ENCODE measurements around the gene POLN. TPM values are rescaled to one million over a fixed set of nuclear protein-coding genes. Genes with fewer than 3 reads are reported as not detected.

POLN gene
- total RNA-seq, 2 donors from 2014 or later, result 3.8 to 15.2 TPM

DNA sequence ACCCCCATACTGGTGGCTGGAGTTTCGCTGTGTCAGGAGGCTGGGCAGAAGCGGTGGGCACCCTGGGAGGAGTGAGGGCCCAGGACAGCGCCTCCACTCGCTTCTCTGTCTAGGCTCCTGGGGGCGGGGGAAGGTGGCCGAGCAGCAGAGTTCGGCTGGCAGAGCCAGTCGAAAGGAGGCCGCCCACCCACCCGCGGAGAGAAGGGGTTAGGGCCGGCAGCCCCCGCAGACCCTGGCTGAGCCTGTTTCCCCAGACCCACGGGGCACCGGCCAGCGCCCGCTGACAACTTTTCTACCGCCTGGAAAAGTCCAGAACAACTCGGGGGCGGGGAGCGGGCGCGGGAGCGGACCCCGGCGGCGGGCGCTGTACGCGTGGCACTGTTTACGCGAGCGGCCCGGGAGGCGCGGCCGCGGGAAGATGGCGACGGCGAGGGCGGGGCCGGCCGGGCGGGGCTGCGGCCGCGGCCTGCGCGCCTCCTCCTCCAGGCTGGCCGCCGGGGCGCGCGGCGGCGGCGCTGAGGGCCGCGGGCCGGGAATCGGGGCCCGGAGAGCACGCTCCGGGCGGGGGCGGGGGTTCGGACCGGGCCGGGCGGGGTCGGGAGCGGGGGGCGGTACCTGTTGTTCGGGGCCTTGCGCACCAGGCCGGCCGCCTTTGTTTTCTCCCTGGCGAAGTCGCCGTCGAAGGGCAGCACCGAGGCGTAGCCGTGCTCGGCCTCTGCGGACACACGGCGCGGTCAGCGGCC, 19.4 kb upstream of the POLN start:
- WGBS, result under 1% methylated on average over 37 of the region's 91 CpGs
- no peaks in the 10 kb centered on the region for H3K27me3 ChIP-seq (replicated peaks; ENCODE audit: insufficient read depth)
- peaks cover 0 to 4% of the 10 kb centered on the region in 2 donors for H3K36me3 ChIP-seq
- DNase-seq (ENCODE audit: low spot score), result no peak
- no peaks in the 10 kb centered on the region for H3K9me3 ChIP-seq
- peak overlapping the region; percentile 92 to 94 for H3K27ac ChIP-seq
- H3K4me3 ChIP-seq, result peak overlapping the region; percentile 88 to 93
- intact Hi-C loops (cut with DNase I), result loop anchor here (10.0 kb wide), 3 partner anchors 154 to 674 kb away; partner anchors contain the start of genes CFAP99, FAM193A and ZFYVE28
- H3K4me1 ChIP-seq (replicated peaks), result peaks cover 43% of the 10 kb centered on the region
- TF ChIP-seq POLR2AphosphoS5 (IDR thresholded peaks at IDR 0.05), result peak; percentile 9
- TF ChIP-seq, protein P1, sequence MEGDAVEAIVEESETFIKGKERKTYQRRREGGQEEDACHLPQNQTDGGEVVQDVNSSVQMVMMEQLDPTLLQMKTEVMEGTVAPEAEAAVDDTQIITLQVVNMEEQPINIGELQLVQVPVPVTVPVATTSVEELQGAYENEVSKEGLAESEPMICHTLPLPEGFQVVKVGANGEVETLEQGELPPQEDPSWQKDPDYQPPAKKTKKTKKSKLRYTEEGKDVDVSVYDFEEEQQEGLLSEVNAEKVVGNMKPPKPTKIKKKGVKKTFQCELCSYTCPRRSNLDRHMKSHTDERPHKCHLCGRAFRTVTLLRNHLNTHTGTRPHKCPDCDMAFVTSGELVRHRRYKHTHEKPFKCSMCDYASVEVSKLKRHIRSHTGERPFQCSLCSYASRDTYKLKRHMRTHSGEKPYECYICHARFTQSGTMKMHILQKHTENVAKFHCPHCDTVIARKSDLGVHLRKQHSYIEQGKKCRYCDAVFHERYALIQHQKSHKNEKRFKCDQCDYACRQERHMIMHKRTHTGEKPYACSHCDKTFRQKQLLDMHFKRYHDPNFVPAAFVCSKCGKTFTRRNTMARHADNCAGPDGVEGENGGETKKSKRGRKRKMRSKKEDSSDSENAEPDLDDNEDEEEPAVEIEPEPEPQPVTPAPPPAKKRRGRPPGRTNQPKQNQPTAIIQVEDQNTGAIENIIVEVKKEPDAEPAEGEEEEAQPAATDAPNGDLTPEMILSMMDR (IDR thresholded peaks at IDR 0.05), result no peak

DNA sequence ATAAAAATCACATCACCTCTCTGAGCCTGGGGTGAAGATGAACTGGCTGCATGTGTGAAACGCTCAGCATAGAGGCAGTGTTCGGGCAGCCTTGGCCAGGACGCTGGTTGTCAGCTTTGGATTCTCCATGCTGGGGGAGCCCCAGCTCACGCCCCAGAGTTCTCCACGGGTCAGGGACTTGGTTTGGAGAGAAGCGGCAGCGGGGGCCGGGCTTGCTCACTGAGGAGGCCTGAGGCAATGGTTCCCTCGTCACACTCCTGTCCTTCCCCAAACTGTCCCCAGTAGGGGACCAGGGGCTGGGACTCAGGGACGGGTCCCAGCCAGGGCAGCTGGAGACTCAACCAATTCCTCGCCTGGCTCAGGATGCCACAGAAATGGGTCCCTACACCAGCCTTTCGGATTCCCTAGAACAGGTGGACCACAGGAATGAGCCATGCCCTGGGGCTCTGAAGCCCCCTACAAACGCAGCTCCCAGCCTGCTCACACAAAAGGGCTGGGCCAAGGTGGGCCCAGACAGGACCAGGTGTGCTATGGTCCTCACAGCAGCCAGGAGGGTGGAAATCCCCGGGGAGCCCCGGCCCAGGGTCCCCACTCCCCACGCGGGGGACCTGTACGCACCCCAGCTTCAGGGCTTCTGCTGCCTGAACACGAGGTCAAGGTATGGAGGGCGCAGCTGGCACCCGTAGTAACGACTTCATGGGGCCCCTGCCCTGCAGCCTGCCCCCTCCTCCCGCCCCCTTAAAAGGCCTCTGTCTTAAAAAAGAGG, 18.6 kb upstream of the POLN start:
- intact Hi-C loops (cut with DNase I), result loop anchor here (10.0 kb wide), 3 partner anchors 154 to 674 kb away; partner anchors contain the start of genes CFAP99, FAM193A and ZFYVE28
- H3K36me3 ChIP-seq, result peaks cover 0 to 4% of the 10 kb centered on the region in 2 donors
- peak overlapping the region; percentile 88 to 93 for H3K4me3 ChIP-seq
- H3K27ac ChIP-seq, result peak overlapping the region; percentile 92 to 94
- no peak for TF ChIP-seq POLR2A (IDR thresholded peaks at IDR 0.05)
- H3K9me3 ChIP-seq, result no peaks in the 10 kb centered on the region
- 24% methylated on average over 14 of the region's 23 CpGs for WGBS
- H3K4me1 ChIP-seq (replicated peaks), result peaks cover 43% of the 10 kb centered on the region
- no peaks in the 10 kb centered on the region for H3K27me3 ChIP-seq (replicated peaks; ENCODE audit: insufficient read depth)
- DNase-seq (ENCODE audit: low spot score), result no peak

DNA sequence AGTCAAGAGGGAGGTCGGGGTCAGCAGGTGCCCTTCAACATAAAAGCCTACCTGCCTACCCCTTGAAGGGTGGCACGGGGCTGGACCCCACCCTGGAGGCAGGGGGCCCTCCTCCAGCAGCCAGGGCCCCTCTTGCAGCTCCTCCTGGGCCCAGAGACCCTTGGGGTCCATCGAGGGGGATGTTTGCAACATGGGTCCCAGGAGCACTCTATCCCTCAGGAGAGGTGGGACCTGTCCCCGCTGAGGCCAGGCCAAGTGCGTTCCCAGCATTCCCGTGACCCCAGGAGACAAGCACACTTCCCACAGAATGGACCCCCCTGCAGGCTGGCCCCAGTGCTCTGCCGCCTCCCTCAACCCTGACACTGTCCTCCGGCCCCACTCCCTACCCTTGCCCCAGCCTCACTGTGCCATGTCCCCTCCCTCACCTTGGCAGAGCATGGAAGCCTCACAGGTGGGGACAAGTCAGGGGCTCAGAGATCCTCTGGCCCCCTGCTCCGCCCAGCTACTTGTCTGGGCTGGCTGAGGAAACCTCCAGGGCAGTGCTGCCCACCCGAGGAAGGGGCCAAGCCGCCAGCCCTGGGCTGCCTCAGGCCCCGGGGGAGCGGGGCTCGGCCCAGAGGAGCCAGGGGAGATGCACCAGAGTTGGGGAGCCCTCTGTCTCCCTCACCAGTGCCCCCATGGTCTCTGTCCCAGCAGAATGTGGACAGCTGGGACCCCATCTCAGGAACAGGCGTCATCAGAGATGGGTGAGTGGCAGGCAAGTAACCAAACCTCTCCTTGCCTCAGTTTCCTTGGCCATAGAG, 17.8 kb upstream of the POLN start:
- WGBS, result 55% methylated on average over 15 of the region's 15 CpGs
- Histone ChIP-seq H3K27ac (peak overlapping the region; percentile 92 to 94), H3K9me3 (no peaks in the 10 kb centered on the region), H3K36me3 (peaks cover 0 to 4% of the 10 kb centered on the region in 2 donors), H3K4me3 (peak overlapping the region; percentile 88 to 93), H3K4me1 (replicated peaks) (peaks cover 47% of the 10 kb centered on the region), H3K27me3 (replicated peaks; ENCODE audit: insufficient read depth) (no peaks in the 10 kb centered on the region)
- no peak for TF ChIP-seq POLR2A (IDR thresholded peaks at IDR 0.05)
- intact Hi-C loops (cut with DNase I), result loop anchor here (10.0 kb wide), 3 partner anchors 155 to 675 kb away; partner anchors contain the start of genes CFAP99, FAM193A and ZFYVE28
- no peak for DNase-seq (ENCODE audit: low spot score)

DNA sequence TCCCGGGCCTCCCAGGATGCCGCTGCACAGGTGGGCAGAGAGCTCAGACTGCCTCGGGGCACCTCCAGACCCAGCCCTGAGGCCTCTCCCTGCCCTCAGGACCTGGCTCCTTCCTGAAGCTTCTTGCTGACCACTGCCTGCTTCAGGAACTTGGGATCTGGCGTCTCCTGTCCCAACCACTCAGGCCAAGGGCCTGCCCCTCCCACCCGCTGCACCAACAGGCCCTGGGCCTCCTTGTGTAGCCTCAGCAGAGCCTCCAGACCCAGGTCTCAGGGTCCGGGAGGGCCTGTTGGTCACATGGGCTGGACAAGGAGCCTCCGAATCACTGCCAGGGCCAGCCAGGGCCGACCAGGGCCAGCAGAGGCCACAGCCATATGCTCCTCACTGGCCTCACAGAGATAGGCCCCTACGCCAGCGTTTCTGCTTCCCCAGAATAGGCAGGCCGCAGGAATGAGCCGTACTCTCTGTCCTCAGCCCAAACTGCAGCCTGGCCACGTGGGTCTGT, 17.2 kb upstream of the POLN start:
- no peak for TF ChIP-seq POLR2A (IDR thresholded peaks at IDR 0.05)
- TF ChIP-seq POLR2AphosphoS5 (IDR thresholded peaks at IDR 0.05), result no peak
- TF ChIP-seq, protein P1 (IDR thresholded peaks at IDR 0.05), result no peak
- Histone ChIP-seq H3K4me3 (peak overlapping the region in 1 of 2 donors; percentile 93), H3K27ac (peak overlapping the region; percentile 92 to 94), H3K4me1 (replicated peaks) (peaks cover 47% of the 10 kb centered on the region), H3K9me3 (no peaks in the 10 kb centered on the region), H3K27me3 (replicated peaks; ENCODE audit: insufficient read depth) (no peaks in the 10 kb centered on the region), H3K36me3 (peaks cover 0 to 4% of the 10 kb centered on the region in 2 donors)
- DNase-seq (ENCODE audit: low spot score), result no peak
- intact Hi-C loops (cut with DNase I), result no loop called here
- 68% methylated on average over 4 of the region's 13 CpGs for WGBS

DNA sequence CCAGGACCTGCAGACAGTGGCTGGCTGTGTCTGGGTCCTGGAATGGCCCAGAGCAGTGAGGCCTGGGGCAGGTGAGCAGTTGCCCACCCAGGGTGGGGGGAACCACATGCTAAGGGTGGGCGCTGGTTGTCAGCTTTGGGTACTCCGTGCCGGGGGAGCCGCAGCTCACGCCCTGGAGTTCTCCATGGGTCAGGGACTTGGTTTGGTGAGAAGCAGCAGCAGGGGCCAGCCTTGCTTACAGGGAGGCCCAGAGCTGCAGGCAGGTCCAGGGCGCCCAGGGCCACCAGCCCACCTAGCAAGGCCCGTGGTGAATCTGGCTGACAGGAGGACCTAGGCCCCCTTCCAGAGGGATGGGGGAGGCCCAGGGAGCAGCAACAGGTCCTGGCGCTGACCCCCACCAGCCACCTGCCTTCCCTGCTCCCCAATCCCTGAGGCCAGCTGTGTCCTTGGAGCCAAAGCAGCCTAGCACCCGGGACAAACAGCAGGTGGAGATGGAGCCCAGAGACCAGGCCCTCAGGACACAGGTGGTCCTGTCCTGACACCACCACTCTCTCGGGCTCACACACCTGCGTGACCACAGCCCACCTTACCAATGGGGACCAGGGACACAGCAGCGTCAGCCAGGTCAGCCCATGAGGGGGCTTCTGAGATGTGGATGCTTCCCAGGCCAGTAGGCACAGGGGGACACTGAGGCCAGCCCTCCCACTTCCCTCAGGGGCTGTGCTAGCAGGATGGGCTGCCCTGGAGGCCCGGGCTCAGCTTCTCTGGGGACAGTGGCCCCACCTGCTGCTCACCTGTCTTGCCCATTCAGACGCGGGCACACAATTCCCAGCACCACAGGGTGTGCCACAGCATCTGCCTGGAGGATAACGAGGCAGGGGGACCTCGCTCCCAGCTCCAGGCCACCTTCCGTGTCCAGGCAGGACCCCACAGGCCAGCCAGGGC, 16.4 kb upstream of the POLN start:
- Histone ChIP-seq H3K4me3 (no peak overlapping the region), H3K4me1 (replicated peaks) (peaks cover 47% of the 10 kb centered on the region), H3K27me3 (replicated peaks; ENCODE audit: insufficient read depth) (no peaks in the 10 kb centered on the region), H3K36me3 (peaks cover 0 to 4% of the 10 kb centered on the region in 2 donors), H3K9me3 (no peaks in the 10 kb centered on the region), H3K27ac (peak overlapping the region; percentile 92 to 94)
- DNase-seq (ENCODE audit: low spot score), result no peak
- intact Hi-C loops (cut with DNase I), result no loop called here
- 76% methylated on average over 18 of the region's 18 CpGs for WGBS
- TF ChIP-seq POLR2AphosphoS5 (IDR thresholded peaks at IDR 0.05) (no peak), POLR2A (IDR thresholded peaks at IDR 0.05) (no peak)
- TF ChIP-seq, protein P1 (IDR thresholded peaks at IDR 0.05), result no peak
